Ovary (tissue), 9 donors: ENCODE results near the gene LYPLA2. TPM values are rescaled to one million over a fixed set of nuclear protein-coding genes. Genes with fewer than 3 reads are reported as not detected.

ENCODE experiments used
- DNase-seq, 5 donors: peaks; one replicate each; pipeline ENCODE4 v3.0.0-alpha.2; 2019 to 2020
- H3K27ac ChIP-seq, 2 donors: fragments of 200-600 bp; one replicate each; pipeline versions ENCODE4 v1.5.1 to v1.8.0; 2019 to 2022
- H3K27me3 ChIP-seq: fragments of 200-600 bp; one replicate; pipeline ENCODE4 v1.8.0; 2022
- H3K36me3 ChIP-seq: fragments of 200-600 bp; sonication (generic); one replicate; pipeline ENCODE4 v1.5.1; 2019
- H3K4me1 ChIP-seq: one replicate; pipeline ENCODE4 v1.8.1; 2013; ENCODE audit warnings: mild to moderate bottlenecking, moderate library complexity; ENCODE audit not compliant: insufficient read depth
- H3K4me3 ChIP-seq: fragments of 200-600 bp; sonication (generic); one replicate; pipeline ENCODE4 v1.5.1; 2017
- H3K9me3 ChIP-seq, 2 donors: fragments of 200-600 bp in 1 of 2; sonication (generic) in 1 of 2; one replicate each; pipeline versions ENCODE4 v1.5.1 to v1.8.1; 2013 to 2019; ENCODE audit warnings: mild to moderate bottlenecking in 1 of 2, moderate library complexity in 1 of 2
- EP300 ChIP-seq: sonication (generic); formaldehyde crosslinking; IDR thresholded peaks from one replicate; pipeline ENCODE4 v1.6.1; 2017; ENCODE audit warnings: antibody characterized with exemption
- POLR2A ChIP-seq: fragments of 450-650 bp; IDR thresholded peaks from one replicate; pipeline ENCODE4 v1.6.1; 2017; ENCODE audit warnings: antibody characterized with exemption, mild to moderate bottlenecking, moderate library complexity
- WGBS, 3 donors: extraction: QIAGEN DNeasy Blood & Tissue Kit in 1 of 3; methylation state at CpG; one replicate each; pipeline versions ENCODE4 v1.1.5 to v1.1.7; 2013 to 2017; 5-methylcytosine and 5-hydroxymethylcytosine counted together
- intact Hi-C, 4 donors: fragments of 100-400 bp; cut with DNase I; formaldehyde crosslinking; loops; one replicate each; pipeline versions ENCODE4 v1.11.0 to v1.15.1; 2022 to 2023
- polyA plus RNA-seq, 2 donors: library from polyadenylated mRNA; stranded (reverse); fragments of 200-250 nt in 1 of 2; fragments of 350-450 nt in 1 of 2; fragmentation: Illumina TruSeq in 1 of 2; extraction: RNeasy Lipid Tissue Mini Kit (QIAGEN cat#74804) in 1 of 2; gene quantifications; one replicate each; pipeline ENCODE4 v1.2.3, GENCODE V29; 2013 to 2014
- total RNA-seq, 7 donors: library from RNA; depleted of rRNA in 2 of 7; stranded (reverse); fragments of >200 nt in 2 of 7; fragmentation: NEBNext Ultra II Directional in 3 of 7; extraction: Animal tissue kit (Norgen Biotek cat#: 25700) in 3 of 7; gene quantifications; one replicate each; pipeline versions ENCODE4 v1.1.0 to v1.2.4, GENCODE V29; 2016 to 2023
- TF ChIP-seq, protein P1 (sequence below), 3 donors: fragments of 450-650 bp in 2 of 3; fragments of 200-600 bp in 1 of 3; IDR thresholded peaks; one replicate each; pipeline versions ENCODE4 v1.5.1 to v1.8.0; 2016 to 2022; ENCODE audit warnings: antibody characterized with exemption in 3 of 3, mild to moderate bottlenecking in 1 of 3
- donor health status: DM: no; HTN: no; CAD: no; lungs with moderate emphysema.
- donor health status: DM: no; HTN: no; CAD: no.
- donor health status: Bipolar disorder and iron deficiency.
- donor health status: DM: yes; HTN: yes; CAD: no.
- donor health status: DM: no; HTN: no; CAD: no.
- donor health status: DM: yes; HTN: yes; CAD: no.

Gene LYPLA2
- total and polyA plus RNA-seq, 9 donors = 8.5 to 33.2 (median 26.0) TPM

GRCh38 chr1:23743287-23744152 lies 47.4 kb upstream of the LYPLA2 start, which contains the start of gene ELOA:
ELOA (plus strand) TSS chr1:23743471; CDS start chr1:23743504, 33 bp downstream.
- TF ChIP-seq, protein P1, sequence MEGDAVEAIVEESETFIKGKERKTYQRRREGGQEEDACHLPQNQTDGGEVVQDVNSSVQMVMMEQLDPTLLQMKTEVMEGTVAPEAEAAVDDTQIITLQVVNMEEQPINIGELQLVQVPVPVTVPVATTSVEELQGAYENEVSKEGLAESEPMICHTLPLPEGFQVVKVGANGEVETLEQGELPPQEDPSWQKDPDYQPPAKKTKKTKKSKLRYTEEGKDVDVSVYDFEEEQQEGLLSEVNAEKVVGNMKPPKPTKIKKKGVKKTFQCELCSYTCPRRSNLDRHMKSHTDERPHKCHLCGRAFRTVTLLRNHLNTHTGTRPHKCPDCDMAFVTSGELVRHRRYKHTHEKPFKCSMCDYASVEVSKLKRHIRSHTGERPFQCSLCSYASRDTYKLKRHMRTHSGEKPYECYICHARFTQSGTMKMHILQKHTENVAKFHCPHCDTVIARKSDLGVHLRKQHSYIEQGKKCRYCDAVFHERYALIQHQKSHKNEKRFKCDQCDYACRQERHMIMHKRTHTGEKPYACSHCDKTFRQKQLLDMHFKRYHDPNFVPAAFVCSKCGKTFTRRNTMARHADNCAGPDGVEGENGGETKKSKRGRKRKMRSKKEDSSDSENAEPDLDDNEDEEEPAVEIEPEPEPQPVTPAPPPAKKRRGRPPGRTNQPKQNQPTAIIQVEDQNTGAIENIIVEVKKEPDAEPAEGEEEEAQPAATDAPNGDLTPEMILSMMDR (IDR thresholded peaks at IDR 0.05) = peak in 1 of 3 donors; percentile 23
- TF ChIP-seq EP300 (no peak), POLR2A (peak; percentile 32)
- peak within 1 kb of the TSS; percentile 99 for H3K4me3 ChIP-seq
- 0 to 1% (median 0%) methylated on average over 63 to 119 of the region's 119 CpGs for WGBS, 3 donors
- no peaks in the 10 kb centered on the region for H3K36me3 ChIP-seq
- intact Hi-C loops = loop anchor here in 3 of 4 donors (5.0 to 10.0 kb wide), 3 partner anchors 49 to 1651 kb away; partner anchors contain the start of gene RPL11 (in 2 of the 3)
- H3K4me1 ChIP-seq = peaks cover 11% of the 10 kb centered on the region
- H3K27ac ChIP-seq = peak within 1 kb of the TSS; percentile 49 to 87
- H3K9me3 ChIP-seq = no peaks in the 10 kb centered on the region
- peak; percentile 59 to 83 (median 67) for DNase-seq
- H3K27me3 ChIP-seq = no peaks in the 10 kb centered on the region

- intact Hi-C loops = loop anchor here in 1 of 4 donors (10.0 kb wide), 1 partner anchor 51 kb away; the partner anchor contains the start of gene RPL11
- H3K36me3 ChIP-seq = no peaks in the 10 kb centered on the region
- DNase-seq = no peak
- H3K27ac ChIP-seq = no peak overlapping the region
- no peak overlapping the region for H3K4me3 ChIP-seq
- peaks cover 11% of the 10 kb centered on the region for H3K4me1 ChIP-seq
- WGBS, 3 donors = 43 to 49% (median 46%) methylated on average over 1 of the region's 1 CpG
- H3K9me3 ChIP-seq = no peaks in the 10 kb centered on the region
- no peaks in the 10 kb centered on the region for H3K27me3 ChIP-seq
- no peak for TF ChIP-seq POLR2A
- TF ChIP-seq EP300 = no peak
- TF ChIP-seq, protein P1 (IDR thresholded peaks at IDR 0.05) = no peak
Observed at GRCh38 chr1:23745515-23745914, 45.4 kb upstream of the LYPLA2 start.

DNA sequence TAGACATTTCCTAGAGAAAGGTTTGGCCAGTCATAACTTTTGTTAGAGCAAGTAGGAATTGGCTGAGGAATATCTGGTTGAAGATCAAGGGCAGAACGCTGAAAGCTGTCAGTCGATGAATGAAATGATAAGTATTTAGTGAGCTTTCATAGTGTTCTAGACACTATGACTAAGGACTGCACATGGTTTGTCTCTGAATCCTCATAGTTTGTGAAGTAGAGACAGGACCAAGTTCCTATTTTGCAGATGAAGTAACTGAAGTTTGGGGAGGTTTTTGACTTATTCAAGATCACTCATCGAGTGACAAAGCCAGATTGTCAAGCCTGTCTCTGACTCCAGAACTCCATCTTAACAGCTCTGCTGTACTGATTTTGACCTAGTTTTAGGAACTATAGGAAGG lies 42.9 kb upstream of the LYPLA2 start:
- Histone ChIP-seq H3K4me3 (no peak overlapping the region), H3K27me3 (no peaks in the 10 kb centered on the region), H3K36me3 (no peaks in the 10 kb centered on the region), H3K4me1 (peaks cover 7% of the 10 kb centered on the region), H3K27ac (no peak overlapping the region), H3K9me3 (no peaks in the 10 kb centered on the region)
- intact Hi-C loops = loop anchor here in 1 of 4 donors (10.0 kb wide), 1 partner anchor 53 kb away; the partner anchor contains the start of gene RPL11
- no peak for TF ChIP-seq EP300
- TF ChIP-seq, protein P1 (IDR thresholded peaks at IDR 0.05) = no peak
- no peak for TF ChIP-seq POLR2A
- 77 to 79% (median 79%) methylated on average over 3 of the region's 3 CpGs for WGBS, 3 donors
- no peak for DNase-seq

GRCh38 chr1:23751050-23751814 lies 39.7 kb upstream of the LYPLA2 start:
- intact Hi-C loops = no loop called here
- Histone ChIP-seq H3K9me3 (no peaks in the 10 kb centered on the region), H3K27me3 (no peaks in the 10 kb centered on the region), H3K27ac (no peak overlapping the region), H3K36me3 (no peaks in the 10 kb centered on the region), H3K4me3 (no peak overlapping the region), H3K4me1 (no peaks in the 10 kb centered on the region)
- 55 to 61% (median 56%) methylated on average over 11 of the region's 11 CpGs for WGBS, 3 donors
- TF ChIP-seq EP300 (no peak), POLR2A (no peak)
- DNase-seq = peak in 1 of 5 donors; percentile 27
